ENCODE measurements around the gene THSD7B.

DNA sequence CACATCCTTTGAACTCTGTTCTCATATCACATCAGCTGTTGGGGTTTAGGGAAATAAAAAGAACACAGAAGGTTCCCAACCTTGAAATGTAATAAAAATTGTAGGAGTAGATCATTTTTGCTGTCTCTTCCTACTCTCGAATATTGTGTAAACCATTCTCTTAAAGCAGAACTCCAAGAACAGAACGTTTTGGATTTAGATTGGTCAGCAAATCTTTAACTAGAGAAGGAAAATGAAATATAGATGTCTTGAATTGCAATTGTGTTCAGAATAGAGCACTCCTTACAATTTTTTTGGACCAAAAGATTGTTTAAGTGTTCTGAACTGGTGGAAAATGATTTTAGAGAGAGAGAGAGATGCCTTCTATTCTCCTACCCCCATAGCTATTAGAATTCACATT lies 23.9 kb upstream of the THSD7B start:
- TF ChIP-seq, protein P1, sequence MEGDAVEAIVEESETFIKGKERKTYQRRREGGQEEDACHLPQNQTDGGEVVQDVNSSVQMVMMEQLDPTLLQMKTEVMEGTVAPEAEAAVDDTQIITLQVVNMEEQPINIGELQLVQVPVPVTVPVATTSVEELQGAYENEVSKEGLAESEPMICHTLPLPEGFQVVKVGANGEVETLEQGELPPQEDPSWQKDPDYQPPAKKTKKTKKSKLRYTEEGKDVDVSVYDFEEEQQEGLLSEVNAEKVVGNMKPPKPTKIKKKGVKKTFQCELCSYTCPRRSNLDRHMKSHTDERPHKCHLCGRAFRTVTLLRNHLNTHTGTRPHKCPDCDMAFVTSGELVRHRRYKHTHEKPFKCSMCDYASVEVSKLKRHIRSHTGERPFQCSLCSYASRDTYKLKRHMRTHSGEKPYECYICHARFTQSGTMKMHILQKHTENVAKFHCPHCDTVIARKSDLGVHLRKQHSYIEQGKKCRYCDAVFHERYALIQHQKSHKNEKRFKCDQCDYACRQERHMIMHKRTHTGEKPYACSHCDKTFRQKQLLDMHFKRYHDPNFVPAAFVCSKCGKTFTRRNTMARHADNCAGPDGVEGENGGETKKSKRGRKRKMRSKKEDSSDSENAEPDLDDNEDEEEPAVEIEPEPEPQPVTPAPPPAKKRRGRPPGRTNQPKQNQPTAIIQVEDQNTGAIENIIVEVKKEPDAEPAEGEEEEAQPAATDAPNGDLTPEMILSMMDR (IDR thresholded peaks at IDR 0.05; ENCODE audit: low read length): no peak
- TF ChIP-seq EZH2 (IDR thresholded peaks at IDR 0.05; ENCODE audit: borderline replicate concordance, low read length): no peak
